Gastrocnemius medialis (tissue), 4 donors: ENCODE measurements around the gene CDK14. TPM values are rescaled to one million over a fixed set of nuclear protein-coding genes. Genes with fewer than 3 reads are reported as not detected.

Experiments
- ATAC-seq, 2 donors: fragments of 150-250 bp; one replicate each; pipeline ENCODE4 v1.9.1; 2016
- DNase-seq, 2 donors: peaks; one replicate each; pipeline ENCODE4 v3.0.0-alpha.2; 2019
- H3K27ac ChIP-seq, 4 donors: fragments of 200-600 bp; sonication (generic); 1 replicate in 1 of 4; 2 replicates in 3 of 4; pipeline ENCODE4 v1.5.1; 2016 to 2018; ENCODE audit warnings: mild to moderate bottlenecking in 2 of 4, moderate library complexity in 1 of 4
- H3K27me3 ChIP-seq, 3 donors: fragments of 200-600 bp; sonication (generic) in 2 of 3; 1 replicate in 1 of 3; 2 replicates in 2 of 3; pipeline versions ENCODE4 v1.5.1 to v1.6.0; 2016 to 2019; ENCODE audit warnings: mild to moderate bottlenecking in 1 of 3, moderate library complexity in 1 of 3
- H3K36me3 ChIP-seq, 2 donors: fragments of 200-600 bp; sonication (generic) in 1 of 2; one replicate each; pipeline ENCODE4 v1.5.1; 2017 to 2018
- H3K4me1 ChIP-seq, 2 donors: fragments of 200-600 bp; sonication (generic) in 1 of 2; one replicate each; pipeline ENCODE4 v1.5.1; 2016 to 2017; ENCODE audit warnings: mild to moderate bottlenecking in 2 of 2
- H3K4me3 ChIP-seq, 4 donors: fragments of 200-600 bp; sonication (generic) in 3 of 4; 1 replicate in 1 of 4; 2 replicates in 3 of 4; pipeline ENCODE4 v1.5.1; 2016 to 2019; ENCODE audit warnings: mild to moderate bottlenecking in 2 of 4
- H3K9me3 ChIP-seq, 3 donors: fragments of 200-600 bp; sonication (generic) in 2 of 3; 1 replicate in 1 of 3; 2 replicates in 2 of 3; pipeline ENCODE4 v1.5.1; 2016 to 2019
- POLR2A ChIP-seq, 2 donors: fragments of 450-650 bp; IDR thresholded peaks; one replicate each; pipeline ENCODE4 v1.6.1; 2017; ENCODE audit warnings: antibody characterized with exemption in 2 of 2, mild to moderate bottlenecking in 2 of 2, moderate library complexity in 2 of 2
- in situ Hi-C, 4 donors: fragments of 200-750 bp; cut with MboI; loops; one replicate each; pipeline versions ENCODE4 v1.15.0 to v1.8.0; 2017; ENCODE audit warnings: low sequenced_read_pairs in 4 of 4
- intact Hi-C: fragments of 100-400 bp; cut with DNase I; formaldehyde crosslinking; loops from one replicate; pipeline ENCODE4 v1.15.1; 2023; ENCODE audit warnings: low total_unique reads
- total RNA-seq, 4 donors: library from RNA; depleted of rRNA; stranded (reverse); fragments of >200 nt; gene quantifications; one replicate each; pipeline versions ENCODE4 v1.1.0 to v1.2.3, GENCODE V29; 2016
- TF ChIP-seq, protein P1 (sequence below), 5 experiments: fragments of 450-650 bp in 3 of 5; fragments of 200-600 bp in 2 of 5; sonication (generic) in 2 of 5; IDR thresholded peaks in 4 of 5; conservative IDR thresholded peaks in 1 of 5; 1 replicate in 4 of 5; 2 replicates in 1 of 5; pipeline ENCODE4 v1.5.1; 2016 to 2019; ENCODE audit warnings: antibody characterized with exemption in 5 of 5, mild to moderate bottlenecking in 3 of 5, moderate library complexity in 3 of 5

Gene CDK14
- total RNA-seq, 4 donors from 2014 or later: 3.9 to 8.6 (median 7.3) TPM

DNA sequence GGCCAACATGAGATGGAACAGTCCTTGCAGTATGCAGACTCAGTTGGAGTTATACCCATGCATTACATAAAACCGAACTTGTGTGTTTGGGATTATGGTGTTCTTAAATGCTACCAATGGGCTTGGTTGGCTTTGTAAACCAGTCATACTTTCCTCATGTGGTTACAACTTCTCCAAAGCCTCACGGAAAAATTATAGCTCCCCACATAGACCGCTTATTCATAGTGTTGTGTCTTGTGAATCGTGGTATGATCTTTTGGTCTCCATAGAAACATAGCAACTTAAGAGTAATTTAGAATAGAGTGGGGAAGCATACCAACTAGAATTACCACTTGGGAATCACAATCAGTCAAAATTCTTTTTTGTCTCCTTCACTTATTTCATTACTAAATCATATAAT lies 555.8 kb downstream of the CDK14 start:
- intact Hi-C loops (no loop called here), in situ Hi-C loops (no loop called here)
- TF ChIP-seq, protein P1, sequence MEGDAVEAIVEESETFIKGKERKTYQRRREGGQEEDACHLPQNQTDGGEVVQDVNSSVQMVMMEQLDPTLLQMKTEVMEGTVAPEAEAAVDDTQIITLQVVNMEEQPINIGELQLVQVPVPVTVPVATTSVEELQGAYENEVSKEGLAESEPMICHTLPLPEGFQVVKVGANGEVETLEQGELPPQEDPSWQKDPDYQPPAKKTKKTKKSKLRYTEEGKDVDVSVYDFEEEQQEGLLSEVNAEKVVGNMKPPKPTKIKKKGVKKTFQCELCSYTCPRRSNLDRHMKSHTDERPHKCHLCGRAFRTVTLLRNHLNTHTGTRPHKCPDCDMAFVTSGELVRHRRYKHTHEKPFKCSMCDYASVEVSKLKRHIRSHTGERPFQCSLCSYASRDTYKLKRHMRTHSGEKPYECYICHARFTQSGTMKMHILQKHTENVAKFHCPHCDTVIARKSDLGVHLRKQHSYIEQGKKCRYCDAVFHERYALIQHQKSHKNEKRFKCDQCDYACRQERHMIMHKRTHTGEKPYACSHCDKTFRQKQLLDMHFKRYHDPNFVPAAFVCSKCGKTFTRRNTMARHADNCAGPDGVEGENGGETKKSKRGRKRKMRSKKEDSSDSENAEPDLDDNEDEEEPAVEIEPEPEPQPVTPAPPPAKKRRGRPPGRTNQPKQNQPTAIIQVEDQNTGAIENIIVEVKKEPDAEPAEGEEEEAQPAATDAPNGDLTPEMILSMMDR (IDR thresholded peaks at IDR 0.05 in 4 of 5, conservative IDR thresholded peaks at IDR 0.05 in 1 of 5): no peak
- TF ChIP-seq POLR2A (IDR thresholded peaks at IDR 0.05): no peak
- Histone ChIP-seq H3K27ac (no peak overlapping the region), H3K36me3 (no peaks in the 10 kb centered on the region), H3K27me3 (no peaks in the 10 kb centered on the region), H3K9me3 (no peaks in the 10 kb centered on the region), H3K4me1 (no peaks in the 10 kb centered on the region), H3K4me3 (no peak overlapping the region)
- no peak for ATAC-seq
- DNase-seq: no peak

DNA sequence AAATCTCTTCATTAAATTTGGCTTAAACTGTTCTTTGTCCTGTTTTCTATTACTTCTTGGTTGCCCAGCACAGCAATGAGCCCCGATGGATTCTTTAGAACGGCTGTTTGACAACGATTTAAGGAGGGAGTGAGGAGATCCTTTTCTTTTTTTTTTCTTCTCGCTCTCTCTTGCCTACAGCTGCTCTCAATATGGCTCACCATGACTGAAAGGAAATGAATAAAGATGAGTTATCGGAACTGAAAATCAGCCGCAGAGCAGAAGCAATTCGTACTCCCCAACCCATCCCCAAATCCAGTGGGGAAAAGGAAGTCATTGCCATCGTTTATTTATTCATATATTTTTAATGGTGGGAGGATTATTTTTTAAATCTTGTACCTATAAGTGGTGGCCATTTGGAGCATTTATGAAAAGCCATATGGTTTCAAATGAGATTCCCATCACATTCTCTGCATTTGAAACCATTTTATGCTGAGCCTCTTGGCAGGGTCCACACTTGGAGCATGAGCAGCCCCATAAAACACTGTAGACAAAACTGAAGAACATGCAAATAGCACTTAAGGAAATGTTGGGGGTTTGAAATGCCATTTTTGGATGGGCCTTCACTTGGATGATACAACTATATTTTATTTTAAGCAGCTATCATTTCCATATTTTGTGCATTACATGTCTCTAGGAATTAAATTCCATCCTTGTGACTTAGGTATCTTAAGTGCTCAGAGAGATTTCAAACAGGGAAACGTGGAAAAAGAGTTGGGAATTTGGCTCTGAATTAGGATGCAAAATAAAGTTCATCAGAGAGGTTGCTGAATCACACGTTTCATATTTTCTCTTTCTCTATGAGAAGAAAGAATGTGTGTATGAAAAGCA lies 560.4 kb downstream of the CDK14 start:
- Histone ChIP-seq H3K4me1 (no peaks in the 10 kb centered on the region), H3K27ac (no peak overlapping the region), H3K4me3 (no peak overlapping the region), H3K36me3 (no peaks in the 10 kb centered on the region), H3K27me3 (no peaks in the 10 kb centered on the region), H3K9me3 (no peaks in the 10 kb centered on the region)
- no peak for DNase-seq
- no peak for TF ChIP-seq POLR2A (IDR thresholded peaks at IDR 0.05)
- TF ChIP-seq, protein P1 (IDR thresholded peaks at IDR 0.05 in 4 of 5, conservative IDR thresholded peaks at IDR 0.05 in 1 of 5): no peak
- no peak for ATAC-seq
- intact Hi-C loops: no loop called here
- in situ Hi-C loops: no loop called here

DNA sequence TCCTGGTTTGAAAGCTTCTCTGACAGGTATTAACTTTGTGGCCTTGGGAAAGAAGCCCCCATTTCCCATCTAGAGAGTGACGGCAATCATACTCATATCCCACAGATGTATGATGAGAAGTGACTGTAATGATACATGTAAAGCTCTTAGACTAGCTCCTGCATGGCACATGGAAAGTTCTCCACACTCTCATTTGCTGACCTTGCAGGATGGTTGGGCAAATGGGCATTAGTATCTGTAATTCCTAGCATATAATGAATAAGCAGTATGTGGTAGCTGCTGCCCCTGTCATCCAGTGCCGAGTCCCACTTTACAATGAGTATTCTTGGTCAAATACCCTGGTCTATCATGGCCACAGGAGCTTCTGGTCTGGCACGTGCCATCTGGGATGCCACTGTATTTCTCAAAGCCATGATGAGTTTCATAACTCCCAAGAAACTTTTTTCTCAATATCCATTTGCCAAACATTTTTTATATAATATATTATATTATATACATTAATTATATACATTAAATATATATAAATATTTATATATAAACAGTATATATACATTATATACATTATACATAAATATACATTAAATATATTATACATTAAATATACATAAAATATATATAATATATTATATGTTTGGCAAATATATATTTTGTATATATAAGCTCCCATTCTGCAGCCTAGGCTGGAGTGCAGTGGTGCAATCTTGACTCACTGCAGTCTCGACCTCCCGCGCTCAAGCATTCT lies 561.6 kb downstream of the CDK14 start:
- in situ Hi-C loops: no loop called here
- Histone ChIP-seq H3K27me3 (no peaks in the 10 kb centered on the region), H3K4me3 (no peak overlapping the region), H3K27ac (no peak overlapping the region), H3K9me3 (no peaks in the 10 kb centered on the region), H3K4me1 (no peaks in the 10 kb centered on the region), H3K36me3 (no peaks in the 10 kb centered on the region)
- intact Hi-C loops: no loop called here
- ATAC-seq (no peak), DNase-seq (no peak)
- TF ChIP-seq, protein P1 (IDR thresholded peaks at IDR 0.05 in 4 of 5, conservative IDR thresholded peaks at IDR 0.05 in 1 of 5): no peak
- no peak for TF ChIP-seq POLR2A (IDR thresholded peaks at IDR 0.05)

DNA sequence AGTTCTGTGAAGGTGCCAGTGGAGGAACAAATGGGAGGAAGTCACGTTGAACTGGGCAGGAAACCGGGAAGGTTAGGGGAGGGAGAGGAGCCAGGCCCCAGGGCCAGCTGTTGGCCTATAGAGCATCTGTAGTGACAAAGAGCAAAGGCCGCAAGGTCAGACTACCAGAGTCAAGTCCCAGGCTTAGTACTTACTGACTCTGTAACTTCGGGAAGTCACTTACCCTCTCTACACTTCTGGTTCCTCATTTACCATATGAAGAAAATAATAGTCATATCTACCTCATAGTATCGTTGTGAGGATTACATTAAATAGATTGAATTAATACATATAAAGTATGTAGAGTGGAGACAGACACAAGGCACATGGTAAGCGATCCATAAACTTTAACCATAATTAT lies 566.3 kb downstream of the CDK14 start:
- H3K27me3 ChIP-seq: no peaks in the 10 kb centered on the region
- TF ChIP-seq, protein P1 (IDR thresholded peaks at IDR 0.05 in 4 of 5, conservative IDR thresholded peaks at IDR 0.05 in 1 of 5): no peak
- no peak for TF ChIP-seq POLR2A (IDR thresholded peaks at IDR 0.05)
- H3K27ac ChIP-seq: no peak overlapping the region
- no peak overlapping the region for H3K4me3 ChIP-seq
- intact Hi-C loops: no loop called here
- in situ Hi-C loops: no loop called here
- no peaks in the 10 kb centered on the region for H3K9me3 ChIP-seq
- ATAC-seq: no peak
- no peaks in the 10 kb centered on the region for H3K36me3 ChIP-seq
- H3K4me1 ChIP-seq: no peaks in the 10 kb centered on the region
- DNase-seq: no peak
